Breast epithelium (tissue), 3 donors: ENCODE results near the gene DAB2IP.

ENCODE experiments used
- CTCF ChIP-seq, 3 donors: fragments of 450-650 bp; IDR thresholded peaks; one replicate each; pipeline ENCODE4 v1.5.1; 2016 to 2017; ENCODE audit warnings: antibody characterized with exemption in 3 of 3, mild to moderate bottlenecking in 3 of 3, moderate library complexity in 3 of 3
- POLR2A ChIP-seq: fragments of 450-650 bp; IDR thresholded peaks from one replicate; pipeline ENCODE4 v1.6.1; 2016; ENCODE audit warnings: antibody characterized with exemption, mild to moderate bottlenecking, moderate library complexity
- POLR2AphosphoS5 ChIP-seq, 3 donors: sonication (generic); formaldehyde crosslinking; IDR thresholded peaks; one replicate each; pipeline ENCODE4 v1.6.1; 2017; ENCODE audit warnings: antibody characterized with exemption in 3 of 3

- TF ChIP-seq CTCF (IDR thresholded peaks at IDR 0.05) (no peak), POLR2A (no peak), POLR2AphosphoS5 (IDR thresholded peaks at IDR 0.05) (no peak)
These were observed 38.2 kb downstream of the DAB2IP start for GRCh38 chr9:121689461-121690157.
